Spinal cord (tissue), 10 donors: ENCODE results near the gene CLIC1. TPM values are rescaled to one million over a fixed set of nuclear protein-coding genes. Genes with fewer than 3 reads are reported as not detected.
A peak's percentile ranks its signal among the peaks of the same experiment; 100 is the strongest.

Experiments used
- DNase-seq, 6 donors: peaks; one replicate each; pipeline versions ENCODE4 v3.0.0 to v3.0.0-alpha.2; 2013 to 2015; ENCODE audit warnings: low spot score in 6 of 6, low read depth in 4 of 6
- H3K27ac ChIP-seq: one replicate; pipeline ENCODE4 v1.5.1; 2013; ENCODE audit warnings: low read depth, low read length, control low read depth
- H3K27me3 ChIP-seq: one replicate; pipeline ENCODE4 v1.6.1; 2013; ENCODE audit warnings: low read length; ENCODE audit not compliant: control insufficient read depth, insufficient read depth
- H3K36me3 ChIP-seq: one replicate; pipeline ENCODE4 v1.6.1; 2013; ENCODE audit warnings: low read length; ENCODE audit not compliant: control insufficient read depth, insufficient read depth
- H3K4me1 ChIP-seq: one replicate; pipeline ENCODE4 v1.6.1; 2013; ENCODE audit warnings: low read length; ENCODE audit not compliant: control insufficient read depth, insufficient read depth
- H3K4me3 ChIP-seq: one replicate; pipeline ENCODE4 v1.5.1; 2013; ENCODE audit warnings: low read depth, low read length, control low read depth
- H3K9me3 ChIP-seq: one replicate; pipeline ENCODE4 v1.6.1; 2013; ENCODE audit warnings: low read length; ENCODE audit not compliant: control insufficient read depth, insufficient read depth
- WGBS: methylation state at CpG from one replicate; pipeline ENCODE4 v1.1.5; 2013; ENCODE audit warnings: missing lambda C conversion rate; ENCODE audit not compliant: insufficient coverage; 5-methylcytosine and 5-hydroxymethylcytosine counted together
- polyA plus RNA-seq, 2 donors: library from polyadenylated mRNA; unstranded; fragments of 120-200 nt; gene quantifications; one replicate each; pipeline ENCODE4 v1.2.1, GENCODE V29; 2013; ENCODE audit not compliant: insufficient read length in 2 of 2
- total RNA-seq, 2 donors: library from RNA; depleted of rRNA in 1 of 2; stranded (reverse); fragments of 120-200 nt in 1 of 2; fragments of >200 nt in 1 of 2; gene quantifications; one replicate each; pipeline versions ENCODE4 v1.2.3 to v1.2.4, GENCODE V29; 2013 to 2014
- donor health status: healthy.

Gene CLIC1
- total and polyA plus RNA-seq, 4 donors: 73.5 to 322 (median 91.7) TPM

DNA sequence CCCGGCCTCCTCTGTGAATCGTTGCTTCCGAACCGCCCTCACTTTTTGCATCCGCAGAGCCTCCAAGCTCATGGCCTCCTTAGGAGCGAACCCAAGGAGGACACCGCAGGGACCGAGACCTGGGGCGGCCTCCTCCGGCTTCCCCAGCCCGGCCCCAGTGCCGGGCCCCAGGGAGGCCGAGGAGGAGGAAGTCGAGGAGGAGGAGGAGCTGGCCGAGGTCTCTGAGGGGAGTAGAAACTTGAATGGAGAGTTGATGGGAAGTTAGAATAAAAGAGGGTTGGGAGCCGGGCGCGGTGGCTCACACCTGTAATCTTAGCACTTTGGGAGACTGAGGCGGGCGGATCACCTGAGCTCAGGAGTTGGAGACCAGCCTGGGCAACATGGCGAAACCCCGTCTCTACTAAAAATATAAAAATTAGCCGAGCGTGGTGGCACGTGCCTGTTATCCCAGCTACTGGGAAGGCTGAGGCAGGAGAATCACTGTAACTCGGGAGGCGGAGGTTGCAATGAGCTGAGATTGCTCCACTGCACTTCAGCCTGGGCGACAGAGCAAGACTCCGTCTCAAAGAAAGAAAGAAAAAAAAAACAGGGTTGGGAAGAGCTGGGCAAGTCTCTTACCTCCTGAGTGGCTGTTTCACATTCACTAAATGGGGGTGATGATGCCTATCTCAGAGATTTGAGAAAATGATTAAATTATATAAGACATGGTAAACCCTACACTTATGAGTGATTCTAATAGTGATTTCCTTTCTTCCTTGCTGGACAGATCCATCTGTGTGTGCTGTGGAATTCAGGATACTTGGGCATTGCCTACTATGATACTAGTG lies 4.3 kb upstream of the CLIC1 start:
- DNase-seq: no peak
- peaks cover 4% of the 10 kb centered on the region for H3K36me3 ChIP-seq
- no peaks in the 10 kb centered on the region for H3K9me3 ChIP-seq
- peak overlapping the region; percentile 88 for H3K27ac ChIP-seq
- H3K27me3 ChIP-seq: no peaks in the 10 kb centered on the region
- H3K4me1 ChIP-seq: peaks cover 26% of the 10 kb centered on the region
- 12% methylated on average over 23 of the region's 29 CpGs for whole genome bisulfite sequencing
- H3K4me3 ChIP-seq: peak overlapping the region; percentile 97

GRCh38 chr6:31739639-31740396 lies 3.5 kb upstream of the CLIC1 start, which contains the start of gene MSH5:
TSS of gene MSH5 (plus strand) at chr6:31740005. CDS start at chr6:31740467, 462 bp downstream.
- Histone ChIP-seq H3K27me3 (peaks cover 2% of the 10 kb centered on the region), H3K27ac (peak within 1 kb of the TSS; percentile 88), H3K4me3 (peak within 1 kb of the TSS; percentile 97), H3K4me1 (peaks cover 32% of the 10 kb centered on the region), H3K9me3 (no peaks in the 10 kb centered on the region), H3K36me3 (peaks cover 4% of the 10 kb centered on the region)
- DNase-seq: peak; percentile 91 to 100 (median 98)
- WGBS: under 1% methylated on average over 52 of the region's 58 CpGs

DNA sequence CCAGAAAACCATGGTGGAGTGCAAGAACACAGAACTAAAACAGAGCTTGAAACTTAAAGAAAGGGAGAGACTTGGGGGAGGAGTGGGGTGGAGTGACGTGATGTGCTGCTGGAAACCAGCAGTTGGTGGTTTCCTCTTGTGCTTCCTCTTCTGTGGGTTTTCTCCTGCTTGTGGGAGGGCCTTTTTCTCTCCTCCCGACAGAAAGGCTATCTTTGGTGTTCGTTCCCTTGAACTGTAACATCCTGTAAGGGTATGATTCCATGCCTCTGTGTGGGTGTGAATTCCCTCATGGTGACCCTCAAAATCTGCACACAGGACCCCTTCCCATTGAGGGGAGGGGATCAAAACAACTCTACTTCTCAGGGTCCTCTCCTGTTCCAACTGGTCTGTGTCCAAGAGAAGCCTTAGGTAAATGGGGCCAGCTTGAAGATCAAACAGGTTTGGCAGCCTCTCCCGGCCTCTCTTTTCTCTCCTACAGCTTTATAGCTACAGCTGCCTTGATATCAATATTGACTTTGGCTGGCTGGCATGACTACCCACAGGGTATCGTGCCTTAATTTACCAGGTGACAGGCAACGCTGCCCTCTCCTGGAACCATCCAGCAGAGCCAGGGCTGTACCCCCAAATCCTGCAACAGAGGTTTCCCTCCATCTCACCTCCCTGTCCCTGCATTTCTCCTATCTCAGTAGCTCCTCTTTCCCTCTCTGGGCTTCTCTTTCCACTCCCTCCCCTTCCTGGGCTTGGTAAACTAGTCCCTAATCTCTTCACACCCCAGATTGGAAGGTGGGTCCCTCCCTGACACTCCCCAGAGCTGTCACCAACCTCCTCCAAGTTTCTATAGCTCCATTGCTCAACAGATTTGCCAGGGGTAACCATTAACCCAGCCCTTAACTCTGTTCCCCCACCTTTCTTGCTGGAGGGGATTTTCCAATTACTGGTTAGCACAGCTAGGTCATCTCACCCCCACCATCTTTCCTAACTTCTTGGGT lies 2.0 kb upstream of the CLIC1 start:
- H3K27ac ChIP-seq: peak overlapping the region; percentile 84
- H3K4me3 ChIP-seq: no peak overlapping the region
- DNase-seq: peak in 2 of 6 donors; percentile 23 to 65

DNA sequence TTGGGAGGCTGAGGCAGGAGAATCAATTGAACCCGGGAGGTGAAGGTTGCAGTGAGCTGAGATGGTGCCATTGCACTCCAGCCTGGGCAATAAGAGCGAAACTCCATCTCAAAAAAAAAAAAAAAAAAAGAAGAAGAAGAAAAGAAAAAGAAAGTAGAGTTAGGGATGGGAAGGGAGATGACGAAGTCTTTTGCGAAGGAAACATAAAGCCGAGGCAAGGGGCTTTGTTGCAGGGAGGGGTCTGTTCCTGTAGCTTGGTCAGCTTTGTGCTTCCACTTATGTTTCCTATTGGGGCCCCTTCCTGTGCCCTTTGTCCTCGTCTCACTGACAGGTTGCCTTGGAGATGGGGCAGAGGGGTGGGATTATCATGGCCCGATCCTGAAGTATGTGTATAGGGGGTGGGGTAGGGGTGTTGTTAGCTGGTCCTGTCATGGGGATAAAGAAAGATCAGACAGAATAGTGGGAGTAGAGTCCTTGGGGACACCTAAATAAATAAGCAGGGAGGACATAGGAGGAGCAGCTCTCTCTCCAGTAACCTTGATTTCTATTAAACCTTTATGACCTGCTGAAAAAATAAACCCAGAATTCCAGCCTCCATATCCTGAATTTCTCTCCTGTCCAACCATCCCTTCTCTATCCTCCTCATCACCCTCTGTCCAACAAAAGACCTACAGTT lies 1.1 kb upstream of the CLIC1 start:
- Histone ChIP-seq H3K4me3 (no peak overlapping the region), H3K36me3 (peaks cover 8% of the 10 kb centered on the region), H3K27ac (peak overlapping the region; percentile 84), H3K27me3 (peaks cover 2% of the 10 kb centered on the region), H3K9me3 (no peaks in the 10 kb centered on the region), H3K4me1 (peaks cover 41% of the 10 kb centered on the region)
- DNase-seq: peak in 2 of 6 donors; percentile 27 to 44
- WGBS: 29% methylated on average over 5 of the region's 7 CpGs

More for the DNA sequence above, 2.0 kb upstream of the CLIC1 start:
- H3K4me1 ChIP-seq: peaks cover 41% of the 10 kb centered on the region
- H3K9me3 ChIP-seq: no peaks in the 10 kb centered on the region
- WGBS: 39% methylated on average over 4 of the region's 6 CpGs
- peaks cover 2% of the 10 kb centered on the region for H3K27me3 ChIP-seq
- peaks cover 7% of the 10 kb centered on the region for H3K36me3 ChIP-seq

DNA sequence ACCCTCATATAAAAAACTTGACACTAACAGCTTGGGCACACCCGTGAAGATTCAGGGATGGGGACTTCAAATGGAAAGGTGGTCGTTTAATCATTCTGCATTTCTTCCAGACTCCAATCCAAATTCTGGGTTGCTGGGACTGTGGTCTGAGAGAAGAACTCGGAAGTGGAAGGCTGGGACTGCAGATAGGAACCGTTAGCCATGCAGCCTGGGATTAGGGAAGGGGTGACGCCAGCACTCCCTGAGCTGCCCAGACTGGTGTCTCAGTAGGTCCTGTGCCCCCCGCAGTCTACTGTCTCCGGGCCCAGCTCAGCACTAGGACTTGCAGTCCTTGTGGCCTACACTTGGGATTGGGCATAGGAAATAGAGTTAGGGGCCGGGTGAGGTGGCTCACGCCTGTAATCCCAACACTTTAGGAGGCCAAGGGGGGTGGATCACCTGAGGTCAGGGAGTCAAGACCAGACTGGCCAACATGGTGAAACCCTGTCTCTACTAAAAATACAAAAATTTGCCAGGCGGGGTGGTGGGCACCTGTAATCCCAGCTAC lies 511 bp upstream of the CLIC1 start:
- 55% methylated on average over 7 of the region's 10 CpGs for WGBS
- no peak for DNase-seq
- Histone ChIP-seq H3K4me3 (peak overlapping the region; percentile 68), H3K27me3 (peaks cover 2% of the 10 kb centered on the region), H3K9me3 (no peaks in the 10 kb centered on the region), H3K36me3 (peaks cover 6% of the 10 kb centered on the region), H3K27ac (peak overlapping the region; percentile 84), H3K4me1 (peaks cover 41% of the 10 kb centered on the region)

GRCh38 chr6:31734821-31735406 lies 1.4 kb downstream of the CLIC1 start:
- Histone ChIP-seq H3K9me3 (no peaks in the 10 kb centered on the region), H3K4me3 (peak overlapping the region; percentile 68), H3K36me3 (peaks cover 6% of the 10 kb centered on the region), H3K4me1 (peaks cover 40% of the 10 kb centered on the region), H3K27ac (peak overlapping the region; percentile 84), H3K27me3 (peaks cover 2% of the 10 kb centered on the region)
- peak in 2 of 6 donors; percentile 37 to 58 for DNase-seq
- 1% methylated on average over 12 of the region's 18 CpGs for WGBS

DNA sequence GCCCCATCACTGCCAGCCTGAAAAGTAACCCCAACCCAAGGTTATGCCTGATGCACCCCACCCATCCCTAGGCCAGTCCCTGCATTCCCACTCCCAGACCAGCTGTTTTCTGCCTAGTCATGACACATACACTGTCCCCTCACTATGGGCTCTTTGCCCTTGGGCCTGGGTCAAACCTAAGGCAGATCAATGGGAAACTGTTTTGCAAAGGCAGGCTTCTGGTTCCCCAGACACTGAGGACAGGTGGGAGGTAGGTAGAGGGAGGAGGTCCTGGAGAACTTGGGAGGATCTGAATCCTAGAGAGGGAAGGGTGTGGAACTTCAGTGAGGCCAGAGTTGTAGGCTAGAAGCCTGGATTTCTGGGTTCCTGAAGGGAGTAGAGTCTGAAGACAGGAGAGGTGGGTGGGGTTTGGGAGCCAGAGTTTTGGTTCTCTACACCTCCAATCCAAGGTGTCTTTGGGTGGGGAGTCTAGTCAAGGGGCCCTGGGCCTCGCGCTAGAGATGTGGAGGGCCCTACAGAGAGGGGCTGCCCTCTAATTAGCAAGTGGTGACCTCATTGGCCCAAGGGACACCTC lies 2.0 kb downstream of the CLIC1 start:
- peak overlapping the region; percentile 84 for H3K27ac ChIP-seq
- H3K4me1 ChIP-seq: peaks cover 38% of the 10 kb centered on the region
- peak overlapping the region; percentile 68 for H3K4me3 ChIP-seq
- no peaks in the 10 kb centered on the region for H3K9me3 ChIP-seq
- H3K36me3 ChIP-seq: peaks cover 6% of the 10 kb centered on the region
- peaks cover 2% of the 10 kb centered on the region for H3K27me3 ChIP-seq
- WGBS: no CpG with 5 or more reads among the region's 2 CpGs
- no peak for DNase-seq

- H3K27ac ChIP-seq: no peak overlapping the region
- H3K36me3 ChIP-seq: peaks cover 9% of the 10 kb centered on the region
- DNase-seq: no peak
- no peak overlapping the region for H3K4me3 ChIP-seq
- peaks cover 2% of the 10 kb centered on the region for H3K27me3 ChIP-seq
- H3K4me1 ChIP-seq: peaks cover 41% of the 10 kb centered on the region
- 92% methylated on average over 4 of the region's 4 CpGs for WGBS
- H3K9me3 ChIP-seq: no peaks in the 10 kb centered on the region
Observed at GRCh38 chr6:31733734-31734133, 2.6 kb downstream of the CLIC1 start.
